Mesenchymal stem cell (in vitro differentiated cells and primary cell): ENCODE measurements around the gene KIRREL3.

Experiments used
- DNase-seq: peaks from one replicate; pipeline ENCODE4 v3.0.0-alpha.2; 2013
- H2AFZ ChIP-seq: one replicate; pipeline ENCODE4 v1.6.1; 2013; ENCODE audit warnings: low read depth, mild to moderate bottlenecking, control low read depth, inconsistent platforms, low read length, moderate library complexity
- H2AK5ac ChIP-seq: 2 replicates; pipeline ENCODE4 v1.6.1; 2013; ENCODE audit warnings: low read length, moderate library complexity, mild to moderate bottlenecking, inconsistent platforms; ENCODE audit not compliant: severe bottlenecking
- H2BK120ac ChIP-seq: one replicate; pipeline ENCODE4 v1.6.1; 2013; ENCODE audit warnings: low read depth, mild to moderate bottlenecking, inconsistent platforms, low read length, moderate library complexity
- H2BK12ac ChIP-seq, 2 experiments: one replicate each; pipeline ENCODE4 v1.6.1; 2013; ENCODE audit warnings: inconsistent platforms in 2 of 2, low read length in 2 of 2, mild to moderate bottlenecking in 2 of 2, moderate library complexity in 2 of 2, control low read depth in 1 of 2
- H2BK15ac ChIP-seq: one replicate; pipeline ENCODE4 v1.6.1; 2013; ENCODE audit warnings: mild to moderate bottlenecking, low read depth, inconsistent platforms; ENCODE audit not compliant: poor library complexity, severe bottlenecking
- H2BK5ac ChIP-seq: 2 replicates; pipeline ENCODE4 v1.6.1; 2013; ENCODE audit warnings: low read depth, mild to moderate bottlenecking, low read length, control low read depth, inconsistent platforms; ENCODE audit not compliant: poor library complexity, severe bottlenecking
- H3K14ac ChIP-seq, 2 experiments: one replicate each; pipeline ENCODE4 v1.6.1; 2013; ENCODE audit warnings: inconsistent platforms in 2 of 2, low read length in 2 of 2, control low read depth in 1 of 2, mild to moderate bottlenecking in 1 of 2, moderate library complexity in 1 of 2
- H3K18ac ChIP-seq, 2 experiments: one replicate each; pipeline ENCODE4 v1.6.1; 2013; ENCODE audit warnings: inconsistent platforms in 2 of 2, low read length in 2 of 2, control low read depth in 1 of 2, low read depth in 1 of 2, mild to moderate bottlenecking in 1 of 2
- H3K23ac ChIP-seq, 2 experiments: one replicate each; pipeline ENCODE4 v1.6.1; 2013; ENCODE audit warnings: inconsistent platforms in 2 of 2, low read length in 2 of 2, mild to moderate bottlenecking in 2 of 2, moderate library complexity in 2 of 2, control low read depth in 1 of 2
- H3K27ac ChIP-seq: 2 replicates; pipeline ENCODE4 v1.5.1; 2013; ENCODE audit warnings: mild to moderate bottlenecking, moderate library complexity, low read length, control low read depth, inconsistent platforms; ENCODE audit not compliant: poor library complexity, severe bottlenecking
- H3K27me3 ChIP-seq, 2 experiments: 2 replicates each; pipeline versions ENCODE4 v1.6.1 to v1.7.0; 2013; ENCODE audit warnings: low read length in 2 of 2, mild to moderate bottlenecking in 2 of 2, moderate library complexity in 2 of 2, control low read depth in 1 of 2, inconsistent platforms in 1 of 2; ENCODE audit not compliant: control insufficient read depth in 1 of 2, insufficient read depth in 1 of 2
- H3K36me3 ChIP-seq, 2 experiments: 2 replicates each; pipeline versions ENCODE4 v1.6.1 to v1.7.0; 2013; ENCODE audit warnings: low read length in 2 of 2, control low read depth in 1 of 2, inconsistent platforms in 1 of 2, low read depth in 1 of 2, mild to moderate bottlenecking in 1 of 2; ENCODE audit not compliant: insufficient read depth in 2 of 2, control insufficient read depth in 1 of 2
- H3K4ac ChIP-seq, 2 experiments: one replicate each; pipeline ENCODE4 v1.6.1; 2013; ENCODE audit warnings: inconsistent platforms in 2 of 2, low read length in 2 of 2, mild to moderate bottlenecking in 2 of 2, moderate library complexity in 2 of 2, control low read depth in 1 of 2, low read depth in 1 of 2
- H3K4me1 ChIP-seq: 2 replicates; pipeline ENCODE4 v1.6.1; 2013; ENCODE audit warnings: low read depth, low read length, control low read depth; ENCODE audit not compliant: control insufficient read depth, insufficient read depth
- H3K4me2 ChIP-seq: 2 replicates; pipeline ENCODE4 v1.6.1; 2013; ENCODE audit warnings: low read length, mild to moderate bottlenecking, inconsistent platforms; ENCODE audit not compliant: poor library complexity, severe bottlenecking
- H3K4me3 ChIP-seq, 2 experiments: 2 replicates each; pipeline versions ENCODE4 v1.5.1 to v1.7.0; 2013; ENCODE audit warnings: low read length in 2 of 2, mild to moderate bottlenecking in 2 of 2, control low read depth in 1 of 2, low read depth in 1 of 2; ENCODE audit not compliant: insufficient read depth in 1 of 2
- H3K79me1 ChIP-seq: replicated peaks from 2 replicates; pipeline ENCODE4 v1.6.1; 2013; ENCODE audit warnings: mild to moderate bottlenecking, control low read depth, low read length, inconsistent platforms; ENCODE audit not compliant: poor library complexity, severe bottlenecking
- H3K9ac ChIP-seq: 2 replicates; pipeline ENCODE4 v1.7.0; 2013; ENCODE audit warnings: mild to moderate bottlenecking, low read length, moderate library complexity
- H3K9me3 ChIP-seq: 2 replicates; pipeline ENCODE4 v1.7.0; 2013; ENCODE audit warnings: mild to moderate bottlenecking, low read length; ENCODE audit not compliant: control insufficient read depth
- H4K8ac ChIP-seq: one replicate; pipeline ENCODE4 v1.6.1; 2013; ENCODE audit warnings: inconsistent platforms, mild to moderate bottlenecking, low read length, moderate library complexity
- H4K91ac ChIP-seq: one replicate; pipeline ENCODE4 v1.6.1; 2013; ENCODE audit warnings: mild to moderate bottlenecking, low read length, inconsistent platforms
- WGBS: methylation state at CpG from one replicate; pipeline ENCODE4 v1.1.7; 2013; ENCODE audit warnings: mixed read lengths; 5-methylcytosine and 5-hydroxymethylcytosine counted together

Gene KIRREL3

GRCh38 chr11:126583594-126584427 is 416.8 kb downstream of the KIRREL3 start:
- Histone ChIP-seq H2BK120ac (no peak overlapping the region), H4K8ac (no peak overlapping the region), H3K9me3 (no peaks in the 10 kb centered on the region), H2AFZ (no peak overlapping the region), H3K27ac (no peak overlapping the region), H3K4ac (no peak overlapping the region), H3K4me3 (no peak overlapping the region), H3K36me3 (no peaks in the 10 kb centered on the region), H3K18ac (no peak overlapping the region), H2BK5ac (no peak overlapping the region), H4K91ac (no peak overlapping the region), H3K4me1 (peaks cover 5% of the 10 kb centered on the region), H3K79me1 (peaks cover 2% of the 10 kb centered on the region), H2BK15ac (no peak overlapping the region), H3K14ac (no peak overlapping the region), H3K9ac (no peak overlapping the region), H2AK5ac (no peak overlapping the region), H3K4me2 (no peak overlapping the region), H3K23ac (no peak overlapping the region), H2BK12ac (no peak overlapping the region), H3K27me3 (peaks cover 0 to 8% of the 10 kb centered on the region in 2 experiments)
- no peak for DNase-seq
- 86% methylated on average over 26 of the region's 26 CpGs for WGBS

GRCh38 chr11:126583101-126583500 is 417.5 kb downstream of the KIRREL3 start:
- no peak overlapping the region for H4K8ac ChIP-seq
- H3K9me3 ChIP-seq: no peaks in the 10 kb centered on the region
- H3K4ac ChIP-seq: no peak overlapping the region
- DNase-seq: no peak
- peaks cover 2% of the 10 kb centered on the region for H3K79me1 ChIP-seq
- no peak overlapping the region for H3K4me2 ChIP-seq
- H2AK5ac ChIP-seq: no peak overlapping the region
- H2AFZ ChIP-seq: no peak overlapping the region
- H3K18ac ChIP-seq: no peak overlapping the region
- H3K36me3 ChIP-seq: no peaks in the 10 kb centered on the region
- peaks cover 4 to 15% of the 10 kb centered on the region in 2 experiments for H3K27me3 ChIP-seq
- no peak overlapping the region for H3K23ac ChIP-seq
- WGBS: 63% methylated on average over 2 of the region's 3 CpGs
- H3K9ac ChIP-seq: no peak overlapping the region
- H3K4me3 ChIP-seq: no peak overlapping the region
- H3K4me1 ChIP-seq: peaks cover 5% of the 10 kb centered on the region
- H2BK120ac ChIP-seq: no peak overlapping the region
- H2BK15ac ChIP-seq: no peak overlapping the region
- no peak overlapping the region for H2BK5ac ChIP-seq
- no peak overlapping the region for H3K27ac ChIP-seq
- H3K14ac ChIP-seq: no peak overlapping the region
- no peak overlapping the region for H2BK12ac ChIP-seq
- H4K91ac ChIP-seq: no peak overlapping the region

- Histone ChIP-seq H3K4me3 (no peak overlapping the region), H2BK5ac (no peak overlapping the region), H2AFZ (no peak overlapping the region), H2BK120ac (no peak overlapping the region), H2BK15ac (no peak overlapping the region), H3K14ac (no peak overlapping the region), H3K4ac (no peak overlapping the region), H4K8ac (no peak overlapping the region), H2AK5ac (no peak overlapping the region), H3K9ac (no peak overlapping the region), H3K36me3 (no peaks in the 10 kb centered on the region), H3K18ac (no peak overlapping the region), H3K27me3 (peaks cover 4 to 17% of the 10 kb centered on the region in 2 experiments), H3K4me2 (no peak overlapping the region), H2BK12ac (no peak overlapping the region), H3K9me3 (no peaks in the 10 kb centered on the region), H3K79me1 (peaks cover 2% of the 10 kb centered on the region), H3K27ac (no peak overlapping the region), H3K23ac (no peak overlapping the region), H4K91ac (no peak overlapping the region), H3K4me1 (peaks cover 5% of the 10 kb centered on the region)
- WGBS: 74% methylated on average over 11 of the region's 11 CpGs
- DNase-seq: no peak
Measured at GRCh38 chr11:126581871-126582648, 418.5 kb downstream of the KIRREL3 start.

GRCh38 chr11:126578426-126578825 is 422.1 kb downstream of the KIRREL3 start:
- Histone ChIP-seq H3K4me3 (no peak overlapping the region), H3K23ac (no peak overlapping the region), H2BK12ac (no peak overlapping the region), H2BK5ac (no peak overlapping the region), H2AFZ (no peak overlapping the region), H2AK5ac (no peak overlapping the region), H2BK15ac (no peak overlapping the region), H3K36me3 (no peaks in the 10 kb centered on the region), H3K27me3 (peaks cover 4 to 32% of the 10 kb centered on the region in 2 experiments), H3K14ac (no peak overlapping the region), H3K18ac (no peak overlapping the region), H4K91ac (no peak overlapping the region), H3K27ac (no peak overlapping the region), H3K79me1 (peaks cover 4% of the 10 kb centered on the region), H3K4me2 (no peak overlapping the region), H2BK120ac (no peak overlapping the region), H3K4me1 (no peaks in the 10 kb centered on the region), H3K4ac (no peak overlapping the region), H4K8ac (no peak overlapping the region), H3K9me3 (no peaks in the 10 kb centered on the region), H3K9ac (no peak overlapping the region)
- WGBS: 91% methylated on average over 9 of the region's 9 CpGs
- DNase-seq: no peak
